DOHH2 (cell line): ENCODE data around the gene TINAGL1.

Source experiments
- H3F3A ChIP-seq: fragments of 200-600 bp; sonication (generic), shearing (Covaris generic); 2 replicates; pipeline ENCODE4 v1.6.0; 2016; ENCODE audit warnings: antibody characterized with exemption, mild to moderate bottlenecking; ENCODE audit not compliant: control insufficient read depth, insufficient read depth
- H3K27ac ChIP-seq: fragments of 200-600 bp; sonication (generic); 2 replicates; pipeline ENCODE4 v1.5.1; 2014; ENCODE audit warnings: low read depth, mild to moderate bottlenecking, low read length, moderate library complexity
- H3K27me3 ChIP-seq: fragments of 200-600 bp; sonication (generic); 2 replicates; pipeline ENCODE4 v1.6.1; 2014; ENCODE audit warnings: mild to moderate bottlenecking, low read length, mixed read lengths; ENCODE audit not compliant: control insufficient read depth
- H3K36me3 ChIP-seq: fragments of 200-600 bp; sonication (generic); 2 replicates; pipeline ENCODE4 v1.6.1; 2014; ENCODE audit warnings: mild to moderate bottlenecking, low read length, moderate library complexity, mixed read lengths; ENCODE audit not compliant: control insufficient read depth
- H3K4me1 ChIP-seq: fragments of 200-600 bp; sonication (generic); 2 replicates; pipeline ENCODE4 v1.6.1; 2014; ENCODE audit warnings: mild to moderate bottlenecking, low read length, mixed read lengths; ENCODE audit not compliant: control insufficient read depth
- H3K4me2 ChIP-seq: fragments of 200-600 bp; sonication (generic); 2 replicates; pipeline ENCODE4 v1.6.0; 2014; ENCODE audit warnings: mild to moderate bottlenecking, low read length, moderate library complexity
- H3K4me3 ChIP-seq: fragments of 200-600 bp; sonication (generic); 2 replicates; pipeline ENCODE4 v1.5.1; 2014; ENCODE audit warnings: mild to moderate bottlenecking, low read length, mixed read lengths
- H3K79me2 ChIP-seq: fragments of 200-600 bp; sonication (generic); 2 replicates; pipeline ENCODE4 v1.6.1; 2014; ENCODE audit warnings: mild to moderate bottlenecking, low read length, mixed read lengths; ENCODE audit not compliant: control insufficient read depth
- H3K9me2 ChIP-seq: fragments of 200-600 bp; sonication (generic); replicated peaks from 2 replicates; pipeline ENCODE4 v1.6.1; 2014; ENCODE audit warnings: mild to moderate bottlenecking, low read length, mixed read lengths; ENCODE audit not compliant: control insufficient read depth
- H3K9me3 ChIP-seq: fragments of 200-600 bp; sonication (generic); 2 replicates; pipeline ENCODE4 v1.6.1; 2014; ENCODE audit warnings: antibody characterized with exemption, low read length, mixed read lengths; ENCODE audit not compliant: control insufficient read depth, insufficient read depth
- H4K20me1 ChIP-seq: fragments of 200-600 bp; sonication (generic); 2 replicates; pipeline ENCODE4 v1.6.0; 2014; ENCODE audit warnings: low read depth, mild to moderate bottlenecking, antibody characterized with exemption, low read length, moderate library complexity; ENCODE audit not compliant: control insufficient read depth, insufficient read depth
- CTCF ChIP-seq: fragments of 200-600 bp; sonication (generic); IDR thresholded peaks from one replicate; pipeline ENCODE4 v1.5.1; 2014; ENCODE audit warnings: antibody characterized with exemption, mild to moderate bottlenecking, low read depth, low read length; ENCODE audit not compliant: poor library complexity, severe bottlenecking
- EZH2phosphoT487 ChIP-seq: fragments of 200-600 bp; sonication (generic); IDR thresholded peaks from 2 replicates; pipeline ENCODE4 v1.6.1; 2017; ENCODE audit warnings: borderline replicate concordance, mild to moderate bottlenecking, antibody characterized with exemption, low read length, moderate library complexity, mixed read lengths

TINAGL1 gene

GRCh38 chr1:31593770-31594632 is 17.7 kb downstream of the TINAGL1 start:
- Histone ChIP-seq H3K79me2 (no peaks in the 10 kb centered on the region), H3K27me3 (no peaks in the 10 kb centered on the region; the same call in 1 of the 2 replicates), H3K4me3 (no peak overlapping the region), H3K27ac (no peak overlapping the region), H3K4me1 (peaks cover 45% of the 10 kb centered on the region), H3K36me3 (no peaks in the 10 kb centered on the region), H3K4me2 (peak overlapping the region; percentile 11; the same call in 1 of the 2 replicates), H3F3A (0 out of 2 replicates have a peak, but pooled peaks cover 3% of the 10 kb centered on the region), H3K9me2 (no peaks in the 10 kb centered on the region), H4K20me1 (no peaks in the 10 kb centered on the region), H3K9me3 (no peaks in the 10 kb centered on the region)
- no peak for TF ChIP-seq EZH2phosphoT487
- TF ChIP-seq CTCF = peak; percentile 99

GRCh38 chr1:31595836-31596736 is 19.8 kb downstream of the TINAGL1 start:
- Histone ChIP-seq H3K9me3 (no peaks in the 10 kb centered on the region), H3K4me3 (peak overlapping the region; percentile 48), H3K9me2 (no peaks in the 10 kb centered on the region), H3K4me2 (peak overlapping the region; percentile 72), H3K79me2 (no peaks in the 10 kb centered on the region), H4K20me1 (no peaks in the 10 kb centered on the region), H3K27ac (peak overlapping the region; percentile 68), H3K4me1 (peaks cover 66% of the 10 kb centered on the region), H3K36me3 (no peaks in the 10 kb centered on the region), H3K27me3 (no peaks in the 10 kb centered on the region; the same call in 1 of the 2 replicates), H3F3A (0 out of 2 replicates have a peak, but pooled peaks cover 8% of the 10 kb centered on the region)
- TF ChIP-seq EZH2phosphoT487 (no peak), CTCF (no peak)

- Histone ChIP-seq H3F3A (0 out of 2 replicates have a peak, but pooled peaks cover 8% of the 10 kb centered on the region), H3K36me3 (no peaks in the 10 kb centered on the region), H3K27me3 (no peaks in the 10 kb centered on the region), H3K9me2 (no peaks in the 10 kb centered on the region), H3K4me2 (peak overlapping the region; percentile 72), H3K27ac (peak overlapping the region; percentile 68), H4K20me1 (no peaks in the 10 kb centered on the region), H3K79me2 (no peaks in the 10 kb centered on the region), H3K4me1 (peaks cover 71% of the 10 kb centered on the region), H3K4me3 (peak overlapping the region; percentile 48), H3K9me3 (no peaks in the 10 kb centered on the region)
- no peak for TF ChIP-seq EZH2phosphoT487
- no peak for TF ChIP-seq CTCF
Measured at GRCh38 chr1:31596737-31597097, 20.4 kb downstream of the TINAGL1 start.
